Adipocyte (in vitro differentiated cells): Measurements from ENCODE around the gene IL20.
A peak's percentile ranks its signal among the peaks of the same experiment; 100 is the strongest.

Experiments
- DNase-seq: peaks from one replicate; pipeline ENCODE4 v3.0.0-alpha.2; 2015; ENCODE audit warnings: low read depth
- H3K27me3 ChIP-seq: replicated peaks from 2 replicates; pipeline ENCODE4 v1.7.0; 2013; ENCODE audit warnings: mild to moderate bottlenecking, low read length, moderate library complexity; ENCODE audit not compliant: control insufficient read depth, insufficient read depth
- H3K36me3 ChIP-seq: 2 replicates; pipeline ENCODE4 v1.7.0; 2013; ENCODE audit warnings: low read length, mild to moderate bottlenecking, moderate library complexity; ENCODE audit not compliant: control insufficient read depth, insufficient read depth, severe bottlenecking
- H3K4me1 ChIP-seq: 2 replicates; pipeline ENCODE4 v1.7.0; 2013; ENCODE audit warnings: mild to moderate bottlenecking, low read length, moderate library complexity; ENCODE audit not compliant: control insufficient read depth, insufficient read depth
- H3K4me3 ChIP-seq: 2 replicates; pipeline ENCODE4 v1.7.0; 2013; ENCODE audit warnings: mild to moderate bottlenecking, low read length, moderate library complexity
- H3K9ac ChIP-seq: 2 replicates; pipeline ENCODE4 v1.7.0; 2013; ENCODE audit warnings: mild to moderate bottlenecking, low read length, moderate library complexity
- H3K9me3 ChIP-seq: 2 replicates; pipeline ENCODE4 v1.7.0; 2013; ENCODE audit warnings: mild to moderate bottlenecking, low read length, moderate library complexity; ENCODE audit not compliant: control insufficient read depth

The IL20 gene

GRCh38 chr1:206864939-206865671 lies at the start of gene IL20:
Gene IL20, plus strand, starts transcription at chr1:206865623. Its CDS starts 230 bp downstream, at chr1:206865853.
- Histone ChIP-seq H3K27me3 (peaks cover 10% of the 10 kb centered on the region), H3K9ac (no peak within 1 kb of the TSS), H3K4me1 (peaks cover 8% of the 10 kb centered on the region), H3K36me3 (no peaks in the 10 kb centered on the region), H3K9me3 (no peaks in the 10 kb centered on the region), H3K4me3 (no peak within 1 kb of the TSS)
- DNase-seq, result peak; percentile 91

GRCh38 chr1:206816390-206817287 lies 48.8 kb upstream of the IL20 start:
- H3K4me1 ChIP-seq, result peaks cover 10% of the 10 kb centered on the region
- peak overlapping the region; percentile 37 for H3K4me3 ChIP-seq
- DNase-seq, result peak; percentile 20
- H3K9me3 ChIP-seq, result peaks cover 5% of the 10 kb centered on the region
- H3K27me3 ChIP-seq, result no peaks in the 10 kb centered on the region
- no peak overlapping the region for H3K9ac ChIP-seq
- no peaks in the 10 kb centered on the region for H3K36me3 ChIP-seq

GRCh38 chr1:206821493-206821892 lies 43.9 kb upstream of the IL20 start:
- no peak overlapping the region for H3K4me3 ChIP-seq
- no peak for DNase-seq
- peaks cover 18% of the 10 kb centered on the region for H3K4me1 ChIP-seq
- H3K27me3 ChIP-seq, result no peaks in the 10 kb centered on the region
- H3K9ac ChIP-seq, result no peak overlapping the region
- H3K9me3 ChIP-seq, result no peaks in the 10 kb centered on the region
- no peaks in the 10 kb centered on the region for H3K36me3 ChIP-seq

GRCh38 chr1:206823727-206824126 lies 41.7 kb upstream of the IL20 start:
- Histone ChIP-seq H3K27me3 (no peaks in the 10 kb centered on the region), H3K9ac (peak overlapping the region; percentile 5), H3K4me1 (peaks cover 13% of the 10 kb centered on the region), H3K9me3 (no peaks in the 10 kb centered on the region), H3K4me3 (peak overlapping the region; percentile 31), H3K36me3 (no peaks in the 10 kb centered on the region)
- no peak for DNase-seq

- H3K27me3 ChIP-seq, result no peaks in the 10 kb centered on the region
- DNase-seq, result peak; percentile 27
- H3K4me3 ChIP-seq, result peak overlapping the region; percentile 31
- no peak overlapping the region for H3K9ac ChIP-seq
- H3K36me3 ChIP-seq, result no peaks in the 10 kb centered on the region
- peaks cover 13% of the 10 kb centered on the region for H3K4me1 ChIP-seq
- H3K9me3 ChIP-seq, result no peaks in the 10 kb centered on the region
Measured at GRCh38 chr1:206824331-206824730, 41.1 kb upstream of the IL20 start.

- Histone ChIP-seq H3K9ac (no peak overlapping the region), H3K4me3 (no peak overlapping the region), H3K27me3 (peaks cover 2% of the 10 kb centered on the region), H3K4me1 (peaks cover 13% of the 10 kb centered on the region), H3K36me3 (no peaks in the 10 kb centered on the region), H3K9me3 (no peaks in the 10 kb centered on the region)
- peak; percentile 11 for DNase-seq
Measured at GRCh38 chr1:206826394-206826793, 39.0 kb upstream of the IL20 start.

- no peaks in the 10 kb centered on the region for H3K9me3 ChIP-seq
- no peak overlapping the region for H3K9ac ChIP-seq
- no peaks in the 10 kb centered on the region for H3K36me3 ChIP-seq
- no peak overlapping the region for H3K4me3 ChIP-seq
- peaks cover 13% of the 10 kb centered on the region for H3K4me1 ChIP-seq
- H3K27me3 ChIP-seq, result peaks cover 5% of the 10 kb centered on the region
- DNase-seq, result no peak
Measured at GRCh38 chr1:206828061-206828460, 37.4 kb upstream of the IL20 start.

- no peak for DNase-seq
- peaks cover 10% of the 10 kb centered on the region for H3K4me1 ChIP-seq
Measured at GRCh38 chr1:206828765-206829164, 36.7 kb upstream of the IL20 start.

GRCh38 chr1:206829282-206829681 lies 36.1 kb upstream of the IL20 start:
- Histone ChIP-seq H3K36me3 (no peaks in the 10 kb centered on the region), H3K4me1 (peaks cover 5% of the 10 kb centered on the region), H3K4me3 (no peak overlapping the region), H3K9me3 (no peaks in the 10 kb centered on the region), H3K9ac (no peak overlapping the region), H3K27me3 (peaks cover 5% of the 10 kb centered on the region)
- no peak for DNase-seq

More at GRCh38 chr1:206828765-206829164, 36.7 kb upstream of the IL20 start:
- H3K27me3 ChIP-seq, result peaks cover 5% of the 10 kb centered on the region
- H3K9ac ChIP-seq, result no peak overlapping the region
- no peak overlapping the region for H3K4me3 ChIP-seq
- H3K36me3 ChIP-seq, result no peaks in the 10 kb centered on the region
- H3K9me3 ChIP-seq, result no peaks in the 10 kb centered on the region

- no peaks in the 10 kb centered on the region for H3K36me3 ChIP-seq
- H3K9ac ChIP-seq, result no peak overlapping the region
- peaks cover 5% of the 10 kb centered on the region for H3K27me3 ChIP-seq
- DNase-seq, result no peak
- H3K4me3 ChIP-seq, result no peak overlapping the region
- peaks cover 10% of the 10 kb centered on the region for H3K4me1 ChIP-seq
- H3K9me3 ChIP-seq, result no peaks in the 10 kb centered on the region
Measured at GRCh38 chr1:206829875-206830274, 35.5 kb upstream of the IL20 start.

GRCh38 chr1:206831650-206832049 lies 33.8 kb upstream of the IL20 start:
- no peak for DNase-seq
- no peak overlapping the region for H3K9ac ChIP-seq
- peaks cover 5% of the 10 kb centered on the region for H3K27me3 ChIP-seq
- H3K9me3 ChIP-seq, result no peaks in the 10 kb centered on the region
- no peaks in the 10 kb centered on the region for H3K36me3 ChIP-seq
- H3K4me3 ChIP-seq, result no peak overlapping the region
- H3K4me1 ChIP-seq, result peaks cover 8% of the 10 kb centered on the region
